ENCODE results near the gene AMBP.

Gene AMBP

GRCh38 chr9:114072184-114073140, 5.6 kb downstream of the AMBP start:
- DNase-seq: no peak

GRCh38 chr9:114071197-114071795, 6.8 kb downstream of the AMBP start:
- DNase-seq: no peak

- no peak for DNase-seq
Measured at GRCh38 chr9:114070188-114071103, 7.7 kb downstream of the AMBP start.

- no peak for DNase-seq
Measured at GRCh38 chr9:114069476-114070187, 8.5 kb downstream of the AMBP start.

GRCh38 chr9:114065304-114065703, 12.8 kb downstream of the AMBP start:
- no peak for DNase-seq

GRCh38 chr9:114061830-114062474, 16.1 kb downstream of the AMBP start:
- no peak for DNase-seq

GRCh38 chr9:114061292-114061691, 16.8 kb downstream of the AMBP start:
- DNase-seq: no peak

- DNase-seq: no peak
Measured at GRCh38 chr9:114060711-114061110, 17.4 kb downstream of the AMBP start.

GRCh38 chr9:114060070-114060469, 18.0 kb downstream of the AMBP start:
- DNase-seq: no peak

GRCh38 chr9:114059047-114059803, 18.9 kb downstream of the AMBP start:
- DNase-seq: no peak

- no peak for DNase-seq
Measured at GRCh38 chr9:114058688-114059046, 19.4 kb downstream of the AMBP start.

GRCh38 chr9:114057161-114057885, 20.8 kb downstream of the AMBP start:
- DNase-seq: no peak

GRCh38 chr9:114056527-114056926, 21.6 kb downstream of the AMBP start:
- DNase-seq: no peak

- DNase-seq: no peak
Measured at GRCh38 chr9:114055894-114056293, 22.2 kb downstream of the AMBP start.

GRCh38 chr9:114055061-114055460, 23.0 kb downstream of the AMBP start:
- no peak for DNase-seq

- no peak for DNase-seq
Measured at GRCh38 chr9:114054191-114054690, 23.9 kb downstream of the AMBP start.

- DNase-seq: no peak
Measured at GRCh38 chr9:114053246-114054005, 24.7 kb downstream of the AMBP start.

- no peak for DNase-seq
Measured at GRCh38 chr9:114051706-114052105, 26.4 kb downstream of the AMBP start.

- no peak for DNase-seq
Measured at GRCh38 chr9:114051281-114051680, 26.8 kb downstream of the AMBP start.

GRCh38 chr9:114050646-114051045, 27.5 kb downstream of the AMBP start:
- no peak for DNase-seq
